H1 (cell line): ENCODE results near the gene UPB1. TPM values are rescaled to one million over a fixed set of nuclear protein-coding genes. Genes with fewer than 3 reads are reported as not detected.

Experiments used
- CTCF ChIA-PET: fragments of 300-600 bp; sonication (Branson Sonifier 250); formaldehyde crosslinking; loops from one replicate; lab custom pipeline; 2021; ENCODE audit not compliant: partially characterized antibody; lab: Charles Lee
- POLR2A ChIA-PET: fragments of 300-600 bp; sonication (Branson Sonifier 250); formaldehyde crosslinking; loops from one replicate; lab custom pipeline; 2021; ENCODE audit warnings: inconsistent platforms; ENCODE audit not compliant: partially characterized antibody; lab: Charles Lee
- DNase-seq, 2 experiments: peaks; one replicate each; pipeline versions ENCODE4 v3.0.0 to v3.0.0-alpha.2; 2010 to 2022; ENCODE audit warnings: low spot score in 2 of 2, low read depth in 1 of 2, mixed read lengths in 1 of 2
- FAIRE-seq: peaks from 2 replicates; lab custom pipeline; 2011; peaks lifted over from hg19 to GRCh38; lab: Jason Lieb, UNC
- H2AFZ ChIP-seq: 2 replicates; pipeline ENCODE4 v1.8.1; 2012; ENCODE audit warnings: low read length, inconsistent platforms
- H2AK5ac ChIP-seq: 2 replicates; pipeline ENCODE4 v1.6.1; 2013; ENCODE audit warnings: low read depth, low read length
- H2BK120ac ChIP-seq: replicated peaks from 2 replicates; pipeline ENCODE3; 2013; ENCODE audit warnings: low read depth, low read length, inconsistent platforms
- H2BK12ac ChIP-seq: 2 replicates; pipeline ENCODE4 v1.6.1; 2013; ENCODE audit warnings: low read depth, low read length
- H2BK15ac ChIP-seq: 2 replicates; pipeline ENCODE4 v1.6.1; 2013; ENCODE audit warnings: low read length
- H2BK20ac ChIP-seq: 2 replicates; pipeline ENCODE4 v1.6.1; 2013; ENCODE audit warnings: low read length
- H2BK5ac ChIP-seq: 2 replicates; pipeline ENCODE4 v1.6.1; 2013; ENCODE audit warnings: low read depth, low read length
- H3K14ac ChIP-seq: 2 replicates; pipeline ENCODE4 v1.6.1; 2013; ENCODE audit warnings: inconsistent platforms; ENCODE audit not compliant: insufficient read length
- H3K18ac ChIP-seq: 2 replicates; pipeline ENCODE4 v1.6.1; 2013; ENCODE audit warnings: low read length; ENCODE audit errors: extremely low read depth
- H3K23ac ChIP-seq: 2 replicates; pipeline ENCODE4 v1.6.1; 2013; ENCODE audit warnings: inconsistent platforms; ENCODE audit not compliant: insufficient read length
- H3K23me2 ChIP-seq: 2 replicates; pipeline ENCODE4 v1.6.1; 2013; ENCODE audit warnings: low read depth, low read length
- H3K27ac ChIP-seq: 2 replicates; pipeline ENCODE4 v1.6.1; 2011; ENCODE audit warnings: low read depth, low read length, inconsistent platforms
- H3K27me3 ChIP-seq, 4 experiments: replicated peaks in 1 of 4; 1 replicate in 1 of 4; 2 replicates in 3 of 4; pipeline versions ENCODE4 v1.6.1 to v1.8.1; 2011 to 2013; ENCODE audit warnings: low read length in 3 of 4, mild to moderate bottlenecking in 3 of 4, inconsistent platforms in 2 of 4, mixed read lengths in 2 of 4, moderate library complexity in 1 of 4; ENCODE audit not compliant: control insufficient read depth in 3 of 4, insufficient read depth in 3 of 4; ENCODE audit errors: extremely low read depth in 1 of 4
- H3K36me3 ChIP-seq, 4 experiments: 2 replicates each; pipeline versions ENCODE4 v1.6.1 to v1.8.1; 2011 to 2013; ENCODE audit warnings: mild to moderate bottlenecking in 4 of 4, low read length in 3 of 4, moderate library complexity in 2 of 4, control low read depth in 1 of 4, inconsistent platforms in 1 of 4; ENCODE audit not compliant: insufficient read depth in 4 of 4, control insufficient read depth in 2 of 4
- H3K4ac ChIP-seq: replicated peaks from 2 replicates; pipeline ENCODE3; 2013; ENCODE audit warnings: low read length, low read depth, mixed read lengths, inconsistent platforms; ENCODE audit not compliant: insufficient read length
- H3K4me1 ChIP-seq, 4 experiments: replicated peaks in 1 of 4; 1 replicate in 1 of 4; 2 replicates in 3 of 4; pipeline versions ENCODE4 v1.6.1 to v1.8.1; 2011 to 2013; ENCODE audit warnings: low read length in 3 of 4, inconsistent platforms in 2 of 4, mixed read lengths in 1 of 4; ENCODE audit not compliant: insufficient read depth in 4 of 4, control insufficient read depth in 3 of 4
- H3K4me2 ChIP-seq, 2 experiments: 2 replicates each; pipeline versions ENCODE4 v1.6.1 to v1.8.1; 2011 to 2013; ENCODE audit warnings: low read depth in 2 of 2, low read length in 2 of 2, control low read depth in 1 of 2, inconsistent platforms in 1 of 2, mild to moderate bottlenecking in 1 of 2; ENCODE audit not compliant: insufficient read depth in 1 of 2
- H3K4me3 ChIP-seq, 4 experiments: fragments of 200-600, 300-600 bp in 1 of 4; sonication (generic), shearing (Covaris generic), sonication (Bioruptor Twin) in 1 of 4; 2 replicates each; pipeline versions ENCODE4 v1.5.1 to v1.8.1; 2011 to 2016; ENCODE audit warnings: low read length in 4 of 4, low read depth in 3 of 4, control low read depth in 2 of 4, inconsistent platforms in 2 of 4, mild to moderate bottlenecking in 2 of 4, mixed read lengths in 1 of 4, moderate library complexity in 1 of 4; ENCODE audit not compliant: insufficient read depth in 2 of 4; ENCODE audit errors: extremely low read depth in 1 of 4
- H3K56ac ChIP-seq: replicated peaks from 2 replicates; pipeline ENCODE3; 2013; ENCODE audit warnings: low read depth, mild to moderate bottlenecking, mixed read lengths, low read length, inconsistent platforms; ENCODE audit not compliant: insufficient read length
- H3K79me1 ChIP-seq: 2 replicates; pipeline ENCODE4 v1.6.1; 2013; ENCODE audit warnings: low read depth, low read length, control low read depth
- H3K79me2 ChIP-seq, 2 experiments: 2 replicates each; pipeline versions ENCODE4 v1.6.1 to v1.8.1; 2012 to 2013; ENCODE audit warnings: low read length in 2 of 2, mild to moderate bottlenecking in 2 of 2, inconsistent platforms in 1 of 2; ENCODE audit not compliant: insufficient read depth in 2 of 2, control insufficient read depth in 1 of 2
- H3K9ac ChIP-seq, 4 experiments: replicated peaks in 1 of 4; 1 replicate in 1 of 4; 2 replicates in 3 of 4; pipeline versions ENCODE4 v1.6.1 to v1.8.1; 2011 to 2013; ENCODE audit warnings: low read depth in 3 of 4, low read length in 3 of 4, control low read depth in 2 of 4, mild to moderate bottlenecking in 2 of 4, moderate library complexity in 2 of 4, inconsistent platforms in 1 of 4; ENCODE audit errors: extremely low read depth in 1 of 4
- H3K9me3 ChIP-seq, 2 experiments: 2 replicates each; pipeline versions ENCODE4 v1.6.1 to v1.8.1; 2012 to 2013; ENCODE audit warnings: mild to moderate bottlenecking in 2 of 2, moderate library complexity in 2 of 2, control low read depth in 1 of 2, inconsistent platforms in 1 of 2, low read depth in 1 of 2, low read length in 1 of 2, mixed read lengths in 1 of 2; ENCODE audit not compliant: insufficient read depth in 2 of 2
- H4K20me1 ChIP-seq, 2 experiments: replicated peaks in 1 of 2; 2 replicates each; pipeline versions ENCODE3 to v1.8.1; 2011 to 2013; ENCODE audit warnings: inconsistent platforms in 2 of 2, low read length in 2 of 2, mild to moderate bottlenecking in 1 of 2; ENCODE audit not compliant: insufficient read depth in 2 of 2, control insufficient read depth in 1 of 2
- H4K5ac ChIP-seq: 2 replicates; pipeline ENCODE4 v1.6.1; 2013; ENCODE audit warnings: low read length, low read depth, mixed read lengths, inconsistent platforms; ENCODE audit not compliant: insufficient read length
- H4K8ac ChIP-seq: 2 replicates; pipeline ENCODE4 v1.8.0; 2013; ENCODE audit warnings: mild to moderate bottlenecking, moderate library complexity, low read length, inconsistent platforms; ENCODE audit not compliant: insufficient read depth; ENCODE audit errors: extremely low read depth
- H4K91ac ChIP-seq: replicated peaks from 2 replicates; pipeline ENCODE3; 2013; ENCODE audit warnings: low read length, mixed read lengths, inconsistent platforms; ENCODE audit not compliant: insufficient read length
- BACH1 ChIP-seq: IDR thresholded peaks from 2 replicates; pipeline ENCODE4 v1.6.1; 2012; ENCODE audit warnings: low read length, improper control_type of control experiment
- CTBP2 ChIP-seq: IDR thresholded peaks from 2 replicates; pipeline ENCODE4 v1.7.0; 2011; ENCODE audit warnings: borderline replicate concordance, mild to moderate bottlenecking, moderate library complexity, mixed read lengths, low read length; ENCODE audit not compliant: insufficient read depth, insufficient read length
- EP300 ChIP-seq, 2 experiments: IDR thresholded peaks; 1 replicate in 1 of 2; 2 replicates in 1 of 2; pipeline ENCODE4 v1.6.1; 2011 to 2012; ENCODE audit warnings: low read depth in 2 of 2, low read length in 2 of 2, mild to moderate bottlenecking in 2 of 2, borderline replicate concordance in 1 of 2, inconsistent platforms in 1 of 2, moderate library complexity in 1 of 2
- FOSL1 ChIP-seq: IDR thresholded peaks from 2 replicates; pipeline ENCODE4 v1.6.1; 2011; ENCODE audit warnings: mild to moderate bottlenecking, low read depth, low read length, moderate library complexity; ENCODE audit not compliant: insufficient read depth
- JUN ChIP-seq: IDR thresholded peaks from 2 replicates; pipeline ENCODE4 v1.6.1; 2011; ENCODE audit warnings: low read depth, mild to moderate bottlenecking, improper control_type of control experiment, low read length
- KDM4A ChIP-seq: IDR thresholded peaks from one replicate; pipeline ENCODE4 v1.7.1; 2012; ENCODE audit warnings: low read depth, mild to moderate bottlenecking, moderate library complexity, low read length, inconsistent platforms; ENCODE audit not compliant: severe bottlenecking
- POU5F1 ChIP-seq: IDR thresholded peaks from 2 replicates; pipeline ENCODE4 v1.6.1; 2011; ENCODE audit warnings: low read depth, mild to moderate bottlenecking, low read length, moderate library complexity
- RFX5 ChIP-seq: IDR thresholded peaks from 2 replicates; pipeline ENCODE4 v1.6.1; 2011; ENCODE audit warnings: low read depth, low read length, improper control_type of control experiment, borderline replicate concordance
- RXRA ChIP-seq: IDR thresholded peaks from 2 replicates; pipeline ENCODE4 v1.6.1; 2011; ENCODE audit warnings: low read depth, mild to moderate bottlenecking, low read length, moderate library complexity; ENCODE audit not compliant: insufficient read depth
- SIN3A ChIP-seq, 2 experiments: IDR thresholded peaks in 1 of 2; conservative IDR thresholded peaks in 1 of 2; 2 replicates each; pipeline ENCODE4 v1.6.1; 2011 to 2012; ENCODE audit warnings: low read length in 2 of 2, improper control_type of control experiment in 1 of 2, low read depth in 1 of 2, mild to moderate bottlenecking in 1 of 2
- SIX5 ChIP-seq: IDR thresholded peaks from 2 replicates; pipeline ENCODE4 v1.6.1; 2011; ENCODE audit warnings: mild to moderate bottlenecking, low read depth, low read length
- SP4 ChIP-seq: IDR thresholded peaks from 2 replicates; pipeline ENCODE4 v1.6.1; 2012; ENCODE audit warnings: low read length, inconsistent platforms
- TBP ChIP-seq: IDR thresholded peaks from 2 replicates; pipeline ENCODE4 v1.6.1; 2011; ENCODE audit warnings: low read depth, low read length, improper control_type of control experiment
- TCF12 ChIP-seq: IDR thresholded peaks from 2 replicates; pipeline ENCODE4 v1.6.1; 2011; ENCODE audit warnings: low read depth, mild to moderate bottlenecking, low read length
- TEAD4 ChIP-seq: IDR thresholded peaks from 2 replicates; pipeline ENCODE4 v1.6.1; 2012; ENCODE audit warnings: low read depth, low read length, inconsistent platforms, mixed read lengths
- WGBS, 2 experiments: shearing (Covaris generic) in 1 of 2; methylation state at CpG; one replicate each; pipeline versions ENCODE4 v1.1.6 to v1.1.7; 2013 to 2015; ENCODE audit warnings: low lambda C conversion rate in 2 of 2, mixed read lengths in 2 of 2, inconsistent platforms in 1 of 2, low coverage in 1 of 2, missing lambda C conversion rate in 1 of 2; ENCODE audit not compliant: insufficient replicate concordance in 2 of 2, insufficient coverage in 1 of 2, insufficient read length in 1 of 2; ENCODE audit errors: extremely low coverage in 1 of 2, missing lambda C conversion rate in 1 of 2; 5-methylcytosine and 5-hydroxymethylcytosine counted together
- polyA plus RNA-seq, 7 experiments: library from polyadenylated mRNA; depleted of rRNA in 3 of 7; stranded (reverse) in 5 of 7; unstranded in 2 of 7; fragments of >200 nt in 5 of 7; fragments of 200-250 nt in 2 of 7; gene quantifications; 1 replicate in 5 of 7; 2 replicates in 1 of 7; 4 replicates in 1 of 7; pipeline versions ENCODE4 v1.2.1 to v1.2.3, GENCODE V29; 2011 to 2013; ENCODE audit warnings: missing spikeins in 2 of 7, mixed read lengths in 2 of 7
- total RNA-seq: library from RNA; stranded (reverse); fragmentation: NEBNext Ultra II Directional; extraction: Animal tissue kit (Norgen Biotek cat#: 25700); gene quantifications from 2 replicates; pipeline ENCODE4 v1.2.1, GENCODE V29; 2021

UPB1 gene
- total and polyA plus RNA-seq, 2 of the 8 experiments (the other 6 are each of a cell fraction or from before 2014, with no cell fraction given) = 0.09 TPM; not detected in 1

GRCh38 chr22:24486501-24486921 lies 8.6 kb upstream of the UPB1 start:
- no peak overlapping the region for H2BK12ac ChIP-seq
- DNase-seq (no peak), FAIRE-seq (no peak)
- no peak overlapping the region for H3K18ac ChIP-seq
- H4K91ac ChIP-seq = no peak overlapping the region
- H2BK5ac ChIP-seq = no peak overlapping the region
- H2BK20ac ChIP-seq = no peak overlapping the region
- no peak overlapping the region for H3K4ac ChIP-seq
- 86% methylated on average over 2 of the region's 2 CpGs; no CpG with 5 or more reads in 1 of the 2 experiments for WGBS, 2 experiments
- H3K56ac ChIP-seq = no peak overlapping the region
- H3K23me2 ChIP-seq = no peaks in the 10 kb centered on the region; the same call in 1 of the 2 replicates
- no peak overlapping the region for H3K4me2 ChIP-seq
- H3K23ac ChIP-seq = no peak overlapping the region
- no peak overlapping the region for H3K27ac ChIP-seq
- no peaks in the 10 kb centered on the region for H4K20me1 ChIP-seq
- no peak overlapping the region for H4K8ac ChIP-seq
- no peak overlapping the region for H2AK5ac ChIP-seq
- H2AFZ ChIP-seq = no peak overlapping the region
- H3K9me3 ChIP-seq = no peaks in the 10 kb centered on the region
- no peak overlapping the region for H2BK120ac ChIP-seq
- H3K27me3 ChIP-seq = no peaks in the 10 kb centered on the region
- H3K4me1 ChIP-seq = no peaks in the 10 kb centered on the region; a peak in 2 of 7 replicates
- ChIA-PET CTCF (interaction anchor here (0.8 to 2.3 kb wide), 14 partner anchors 10 to 220 kb away, joined by 3 to 14 read pairs (median 4); no protein-coding TSS in a partner anchor), POLR2A (no interaction called here)
- H3K79me2 ChIP-seq = no peaks in the 10 kb centered on the region
- H2BK15ac ChIP-seq = no peak overlapping the region
- no peak overlapping the region for H3K14ac ChIP-seq
- H3K36me3 ChIP-seq = no peaks in the 10 kb centered on the region
- H3K4me3 ChIP-seq = no peak overlapping the region
- no peak overlapping the region for H3K9ac ChIP-seq
- H3K79me1 ChIP-seq = no peaks in the 10 kb centered on the region
- H4K5ac ChIP-seq = no peak overlapping the region
- no peak for TF ChIP-seq TCF12
- no peak for TF ChIP-seq RXRA
- no peak for TF ChIP-seq CTBP2
- TF ChIP-seq TEAD4 = no peak
- no peak for TF ChIP-seq TBP
- TF ChIP-seq POU5F1 = no peak
- TF ChIP-seq KDM4A = no peak
- TF ChIP-seq SP4 = no peak
- TF ChIP-seq FOSL1 = no peak
- TF ChIP-seq SIX5 = no peak
- no peak for TF ChIP-seq BACH1
- TF ChIP-seq RFX5 = no peak
- no peak for TF ChIP-seq SIN3A (conservative IDR thresholded peaks at IDR 0.05 in 1 of 2, IDR thresholded peaks at IDR 0.05 in 1 of 2; ENCODE audit: low read depth in 1 of 2, low read length in 2 of 2)
- no peak for TF ChIP-seq JUN
- TF ChIP-seq EP300 (IDR thresholded peaks at IDR 0.05; ENCODE audit: borderline replicate concordance in 1 of 2, low read depth in 2 of 2, low read length in 2 of 2) = no peak
